RWPE1 (cell line): ENCODE data around the gene PEX7.

ENCODE experiments used
- CTCF ChIA-PET: fragments of 350-600 bp; sonication (Branson Sonifier 250); formaldehyde crosslinking; extraction: SDS; loops from one replicate; lab custom pipeline; 2021; lab: Yijun Ruan, JAX
- POLR2A ChIA-PET: fragments of 400-600 bp; formaldehyde crosslinking; extraction: SDS; loops from one replicate; lab custom pipeline; 2020; ENCODE audit warnings: antibody characterized with exemption; ENCODE audit not compliant: low non-redundant PET; lab: Yijun Ruan, JAX
- DNase-seq: peaks from one replicate; pipeline ENCODE4 v3.0.0; 2012; ENCODE audit warnings: low spot score
- H3K27ac ChIP-seq: fragments of 450-650 bp; 2 replicates; pipeline ENCODE4 v1.5.1; 2017
- TF ChIP-seq, protein P1 (sequence below): fragments of 450-650 bp; conservative IDR thresholded peaks from 2 replicates; pipeline ENCODE4 v1.5.1; 2017; ENCODE audit warnings: low read depth, mild to moderate bottlenecking

Gene PEX7

DNA sequence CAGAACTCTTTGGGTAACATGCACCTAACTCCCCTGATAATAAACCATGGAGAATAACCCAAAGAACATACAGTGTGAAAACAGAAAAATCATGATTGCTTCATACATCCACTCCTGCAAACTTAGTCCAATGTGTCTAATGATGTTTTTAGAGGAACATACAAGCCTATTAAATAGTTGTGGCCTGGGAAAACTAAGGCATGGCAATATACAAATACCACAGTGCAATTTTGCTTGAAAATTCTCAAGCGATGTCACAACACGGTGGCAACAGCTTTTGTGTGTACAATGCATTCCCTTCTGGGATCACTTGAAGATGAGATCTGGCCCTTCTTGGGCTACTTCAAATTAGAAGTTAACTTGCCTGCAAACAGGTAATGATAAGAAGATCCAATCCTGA, 46.8 kb upstream of the PEX7 start:
- POLR2A ChIA-PET: no interaction called here

DNA sequence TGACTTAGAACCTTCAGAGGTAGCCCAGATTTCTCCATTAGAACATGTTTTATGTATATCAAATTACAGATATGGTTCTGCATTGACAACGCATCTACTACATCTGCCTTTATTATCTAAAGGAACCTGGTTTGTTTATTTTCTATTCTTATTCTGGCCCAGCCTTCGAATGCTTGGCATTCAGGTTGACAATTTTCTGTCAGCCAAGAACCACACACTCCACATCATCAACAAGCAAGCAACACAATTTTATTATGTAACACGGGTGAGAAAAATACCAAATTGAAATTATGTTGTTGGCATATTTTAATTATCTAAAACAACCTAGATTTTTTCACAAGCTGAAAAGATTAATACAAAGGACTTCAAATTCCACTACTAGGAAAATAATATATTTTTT, 44.7 kb upstream of the PEX7 start:
- DNase-seq: no peak
- ChIA-PET CTCF (no interaction called here), POLR2A (no interaction called here)
- TF ChIP-seq, protein P1, sequence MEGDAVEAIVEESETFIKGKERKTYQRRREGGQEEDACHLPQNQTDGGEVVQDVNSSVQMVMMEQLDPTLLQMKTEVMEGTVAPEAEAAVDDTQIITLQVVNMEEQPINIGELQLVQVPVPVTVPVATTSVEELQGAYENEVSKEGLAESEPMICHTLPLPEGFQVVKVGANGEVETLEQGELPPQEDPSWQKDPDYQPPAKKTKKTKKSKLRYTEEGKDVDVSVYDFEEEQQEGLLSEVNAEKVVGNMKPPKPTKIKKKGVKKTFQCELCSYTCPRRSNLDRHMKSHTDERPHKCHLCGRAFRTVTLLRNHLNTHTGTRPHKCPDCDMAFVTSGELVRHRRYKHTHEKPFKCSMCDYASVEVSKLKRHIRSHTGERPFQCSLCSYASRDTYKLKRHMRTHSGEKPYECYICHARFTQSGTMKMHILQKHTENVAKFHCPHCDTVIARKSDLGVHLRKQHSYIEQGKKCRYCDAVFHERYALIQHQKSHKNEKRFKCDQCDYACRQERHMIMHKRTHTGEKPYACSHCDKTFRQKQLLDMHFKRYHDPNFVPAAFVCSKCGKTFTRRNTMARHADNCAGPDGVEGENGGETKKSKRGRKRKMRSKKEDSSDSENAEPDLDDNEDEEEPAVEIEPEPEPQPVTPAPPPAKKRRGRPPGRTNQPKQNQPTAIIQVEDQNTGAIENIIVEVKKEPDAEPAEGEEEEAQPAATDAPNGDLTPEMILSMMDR: no peak
- H3K27ac ChIP-seq: no peak overlapping the region

More for the DNA sequence above, 46.8 kb upstream of the PEX7 start:
- DNase-seq: no peak
- TF ChIP-seq, protein P1: no peak
- CTCF ChIA-PET: no interaction called here
- H3K27ac ChIP-seq: no peak overlapping the region

DNA sequence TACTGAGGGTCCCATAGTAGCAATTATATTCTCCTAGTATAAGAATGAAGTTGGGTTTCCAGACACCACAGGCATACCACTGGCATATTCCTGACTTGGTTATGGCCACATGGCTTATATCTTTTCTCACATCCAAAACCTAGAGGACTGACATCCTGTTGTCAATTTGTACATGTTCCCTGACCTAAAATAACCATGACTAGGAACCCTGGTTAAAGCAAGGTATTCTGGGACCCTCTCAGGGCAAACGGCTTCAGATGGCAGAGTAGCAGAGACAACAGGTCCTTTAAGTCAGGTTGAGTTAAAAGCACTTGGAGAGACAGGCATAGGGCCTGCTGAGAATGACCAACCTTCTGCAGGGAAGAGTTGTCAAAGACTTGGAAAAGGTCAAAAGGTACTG, 42.7 kb upstream of the PEX7 start:
- TF ChIP-seq, protein P1: no peak
- ChIA-PET POLR2A (no interaction called here), CTCF (no interaction called here)
- no peak overlapping the region for H3K27ac ChIP-seq
- DNase-seq: no peak

DNA sequence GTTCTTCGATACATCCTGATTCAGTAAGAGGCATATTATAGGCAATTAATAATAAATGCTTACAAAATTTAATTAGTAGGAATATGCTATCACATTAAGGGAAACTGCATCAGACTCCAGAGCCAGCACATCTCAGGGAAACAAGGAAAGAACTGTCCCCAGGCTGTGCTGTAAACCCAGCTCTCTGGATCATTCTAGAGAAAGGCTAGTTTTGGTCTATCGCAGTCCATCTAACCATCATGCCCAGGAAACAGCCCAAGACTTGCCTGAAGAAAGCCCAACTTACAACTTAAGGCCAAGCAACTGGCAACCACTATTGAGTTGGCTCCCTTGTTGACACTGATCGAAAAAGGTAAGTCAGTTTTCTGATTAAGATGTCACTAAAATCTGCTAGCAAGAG, 41.4 kb upstream of the PEX7 start:
- H3K27ac ChIP-seq: no peak overlapping the region
- ChIA-PET POLR2A (no interaction called here), CTCF (no interaction called here)
- TF ChIP-seq, protein P1: no peak
- no peak for DNase-seq

DNA sequence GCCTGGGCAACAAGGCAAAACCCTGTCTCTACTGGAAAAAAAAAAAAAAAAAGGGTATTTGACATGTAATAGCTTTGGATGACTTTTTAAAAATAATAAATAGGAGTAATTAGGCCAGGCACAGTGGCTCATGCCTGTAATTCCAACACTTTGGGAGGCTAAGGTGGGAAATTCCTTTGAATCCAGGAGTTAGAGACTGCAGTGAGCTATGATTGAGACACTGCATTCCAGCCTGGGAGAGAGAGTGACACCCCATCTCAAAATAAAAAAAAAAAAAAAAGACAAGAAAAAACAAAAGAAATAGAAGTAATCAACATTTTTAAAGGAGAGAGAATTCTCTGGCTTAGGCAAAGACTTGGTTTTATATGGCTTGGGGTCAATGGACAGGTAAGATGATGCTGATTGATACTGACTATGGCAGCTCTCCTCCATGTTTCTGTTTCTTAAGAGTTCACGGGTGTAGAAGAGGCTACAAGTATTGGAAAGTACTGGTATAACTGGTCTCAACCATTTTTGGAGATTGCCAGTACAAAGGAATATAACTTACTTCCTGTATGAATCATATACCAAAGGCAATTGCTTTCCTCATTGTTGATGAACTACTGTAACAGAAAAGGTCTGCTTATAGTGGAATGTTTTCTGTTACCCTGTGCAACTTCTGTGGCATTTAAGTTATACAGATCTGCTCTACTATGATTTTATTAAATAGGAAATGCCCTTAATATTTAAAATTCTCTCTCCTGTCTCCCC, 40.2 kb upstream of the PEX7 start:
- peak; percentile 62 for DNase-seq
- H3K27ac ChIP-seq: no peak overlapping the region
- ChIA-PET POLR2A (no interaction called here), CTCF (interaction anchor here (0.6 kb wide), 1 partner anchor 1516 kb away, joined by 7 read pairs; no protein-coding TSS in a partner anchor)
- TF ChIP-seq, protein P1: no peak

DNA sequence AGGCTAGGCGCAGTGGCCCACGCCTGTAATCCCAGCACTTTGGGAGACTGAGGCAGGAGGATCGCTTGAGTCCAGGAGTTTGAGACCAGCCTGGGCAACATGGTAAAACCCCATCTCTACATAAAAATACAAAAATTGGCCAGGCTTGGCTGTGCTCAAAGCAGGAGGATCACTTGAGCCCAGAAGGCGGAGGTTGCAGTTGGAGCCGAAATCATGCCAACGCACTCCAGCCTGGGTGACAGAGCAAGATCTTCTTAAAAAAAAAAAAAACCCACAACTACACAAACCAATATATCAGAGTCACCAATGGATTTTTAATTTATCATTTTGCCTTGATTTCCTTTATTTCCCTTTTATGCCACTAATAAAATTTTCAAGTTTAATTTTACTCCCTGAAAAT, 39.4 kb upstream of the PEX7 start:
- TF ChIP-seq, protein P1: no peak
- H3K27ac ChIP-seq: no peak overlapping the region
- CTCF ChIA-PET: no interaction called here
- POLR2A ChIA-PET: no interaction called here
- no peak for DNase-seq
